ENCODE measurements around the gene GLT1D1.

Gene GLT1D1

GRCh38 chr12:128853600-128854197 is 421 bp downstream of the GLT1D1 start:
- no peak for DNase-seq (ENCODE audit: low read depth in 1 of 2, low spot score in 1 of 2)

GRCh38 chr12:128856035-128856790 is 2.9 kb downstream of the GLT1D1 start:
- DNase-seq (ENCODE audit: low read depth in 1 of 2, low spot score in 1 of 2), result no peak

GRCh38 chr12:128856791-128857078 is 3.5 kb downstream of the GLT1D1 start:
- DNase-seq (ENCODE audit: low read depth in 1 of 2, low spot score in 1 of 2), result no peak

GRCh38 chr12:128857133-128857763 is 4.0 kb downstream of the GLT1D1 start:
- no peak for DNase-seq (ENCODE audit: low read depth in 1 of 2, low spot score in 1 of 2)

- no peak for DNase-seq (ENCODE audit: low read depth in 1 of 2, low spot score in 1 of 2)
Observed at GRCh38 chr12:128859311-128859710, 6.0 kb downstream of the GLT1D1 start.

GRCh38 chr12:128861226-128862016 is 8.1 kb downstream of the GLT1D1 start:
- DNase-seq (ENCODE audit: low read depth in 1 of 2, low spot score in 1 of 2), result no peak

- DNase-seq (ENCODE audit: low read depth in 1 of 2, low spot score in 1 of 2), result no peak
Observed at GRCh38 chr12:128863957-128864356, 10.7 kb downstream of the GLT1D1 start.

- no peak for DNase-seq (ENCODE audit: low read depth in 1 of 2, low spot score in 1 of 2)
Observed at GRCh38 chr12:128864516-128865186, 11.4 kb downstream of the GLT1D1 start.

GRCh38 chr12:128867466-128867865 is 14.2 kb downstream of the GLT1D1 start:
- DNase-seq (ENCODE audit: low read depth in 1 of 2, low spot score in 1 of 2), result no peak

- DNase-seq (ENCODE audit: low read depth in 1 of 2, low spot score in 1 of 2), result no peak
Observed at GRCh38 chr12:128871516-128871892, 18.2 kb downstream of the GLT1D1 start.

- DNase-seq (ENCODE audit: low read depth in 1 of 2, low spot score in 1 of 2), result no peak
Observed at GRCh38 chr12:128872303-128872702, 19.0 kb downstream of the GLT1D1 start.

- no peak for DNase-seq (ENCODE audit: low read depth in 1 of 2, low spot score in 1 of 2)
Observed at GRCh38 chr12:128876559-128876958, 23.3 kb downstream of the GLT1D1 start.

- no peak for DNase-seq (ENCODE audit: low read depth in 1 of 2, low spot score in 1 of 2)
Observed at GRCh38 chr12:128879898-128880764, 26.9 kb downstream of the GLT1D1 start.

- no peak for DNase-seq (ENCODE audit: low read depth in 1 of 2, low spot score in 1 of 2)
Observed at GRCh38 chr12:128891856-128892255, 38.6 kb downstream of the GLT1D1 start.

- DNase-seq (ENCODE audit: low read depth in 1 of 2, low spot score in 1 of 2), result no peak
Observed at GRCh38 chr12:128903236-128903635, 50.0 kb downstream of the GLT1D1 start.

- no peak for DNase-seq (ENCODE audit: low read depth in 1 of 2, low spot score in 1 of 2)
Observed at GRCh38 chr12:128905003-128905544, 51.8 kb downstream of the GLT1D1 start.

- no peak for DNase-seq (ENCODE audit: low read depth in 1 of 2, low spot score in 1 of 2)
Observed at GRCh38 chr12:128906485-128907137, 53.3 kb downstream of the GLT1D1 start.

- DNase-seq (ENCODE audit: low read depth in 1 of 2, low spot score in 1 of 2), result no peak
Observed at GRCh38 chr12:128908254-128908653, 55.0 kb downstream of the GLT1D1 start.

- DNase-seq (ENCODE audit: low read depth in 1 of 2, low spot score in 1 of 2), result no peak
Observed at GRCh38 chr12:128909653-128910052, 56.4 kb downstream of the GLT1D1 start.

- no peak for DNase-seq (ENCODE audit: low read depth in 1 of 2, low spot score in 1 of 2)
Observed at GRCh38 chr12:128910629-128911028, 57.4 kb downstream of the GLT1D1 start.

Data from stimulated activated CD4-positive, alpha-beta T cell treated with anti-CD3 and anti-CD28 coated beads, Interleukin-15, amount 100 ng/mL, for 1 hour (primary cell).